GM12874 (cell line): ENCODE measurements around the gene SKAP2.

Source experiments
- CTCF ChIP-seq: IDR thresholded peaks from 2 replicates; pipeline ENCODE4 v1.5.1; 2011; ENCODE audit warnings: low read depth, mild to moderate bottlenecking, control low read depth, low read length, moderate library complexity; ENCODE audit not compliant: insufficient read depth

SKAP2 gene

DNA sequence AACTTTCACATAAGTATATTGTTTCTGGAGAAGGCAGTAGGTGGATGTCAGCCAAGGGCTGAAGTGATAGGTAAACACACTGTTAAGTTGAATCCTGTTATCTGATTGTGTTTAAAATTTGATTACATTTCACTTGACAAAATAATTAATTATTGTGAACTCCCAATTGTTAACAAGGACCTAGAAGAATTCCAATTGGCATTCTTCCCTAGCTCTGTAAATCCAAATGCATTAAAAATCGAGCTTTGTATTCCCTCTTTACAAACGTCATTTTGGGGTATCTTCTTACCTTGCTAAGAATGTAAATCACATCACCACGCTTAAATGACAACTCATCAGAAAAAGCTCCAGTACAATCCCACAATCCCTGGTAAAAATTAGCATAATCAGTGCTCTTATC, 179.9 kb downstream of the SKAP2 start:
- TF ChIP-seq CTCF, result no peak

- TF ChIP-seq CTCF, result no peak
Observed at GRCh38 chr7:26683277-26683676, 181.1 kb downstream of the SKAP2 start.

- TF ChIP-seq CTCF, result peak; percentile 46; the same call in 1 of the 2 replicates
Observed at GRCh38 chr7:26681819-26682418, 182.5 kb downstream of the SKAP2 start.

DNA sequence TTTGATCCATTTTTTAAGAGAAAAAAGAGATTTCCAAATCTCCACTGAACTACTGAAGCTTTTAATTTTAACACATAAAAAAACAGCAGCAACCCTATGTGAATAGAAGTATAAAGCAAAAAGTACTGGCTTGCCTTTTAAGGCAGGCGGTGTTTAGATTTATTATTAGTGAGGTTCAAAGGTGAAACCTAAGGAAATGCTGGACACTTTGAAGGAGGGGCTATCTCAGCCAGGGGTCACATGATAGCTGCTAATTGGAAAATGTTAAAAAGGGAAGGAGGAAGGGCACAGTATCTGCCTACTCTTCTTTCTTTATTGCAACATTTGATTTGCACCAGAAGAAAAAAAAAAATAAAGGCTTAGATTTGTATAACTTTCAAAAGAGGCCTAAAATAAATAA, 183.8 kb downstream of the SKAP2 start:
- no peak for TF ChIP-seq CTCF

DNA sequence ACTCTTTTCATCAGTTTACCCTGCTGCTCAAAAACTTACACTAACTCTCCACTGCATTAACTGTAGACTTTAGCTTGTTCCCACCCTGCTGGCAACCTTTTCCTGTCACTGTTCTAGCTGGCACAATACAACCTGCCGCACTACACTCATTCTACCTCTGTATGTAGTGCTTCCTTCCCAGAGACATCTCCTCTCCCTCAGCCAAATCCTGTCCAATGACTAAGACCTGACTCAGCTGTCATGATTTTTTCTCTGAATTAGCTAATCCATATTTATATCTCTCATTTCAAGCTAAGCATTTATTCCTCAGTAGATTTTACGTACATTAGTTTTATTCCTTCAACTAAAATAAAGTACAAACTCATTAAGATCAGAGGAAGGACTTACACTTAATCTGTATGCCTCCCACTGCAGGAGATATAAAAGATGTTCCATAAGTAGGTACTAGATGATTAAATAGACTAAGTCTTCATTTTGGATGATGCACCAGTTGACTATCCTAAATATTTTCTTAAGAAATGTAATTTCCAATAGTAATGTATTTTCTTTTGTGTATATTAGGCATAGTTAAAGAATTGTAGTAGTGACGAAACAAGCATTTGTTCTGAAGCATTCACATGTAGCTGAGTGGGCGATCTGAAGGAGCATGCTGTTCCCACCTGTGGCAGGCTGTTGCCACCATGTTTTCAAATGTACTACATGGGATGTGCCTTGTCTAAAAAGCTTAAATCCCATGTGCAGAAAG, 189.1 kb downstream of the SKAP2 start:
- no peak for TF ChIP-seq CTCF

- TF ChIP-seq CTCF, result no peak
Observed at GRCh38 chr7:26673858-26674257, 190.5 kb downstream of the SKAP2 start.

DNA sequence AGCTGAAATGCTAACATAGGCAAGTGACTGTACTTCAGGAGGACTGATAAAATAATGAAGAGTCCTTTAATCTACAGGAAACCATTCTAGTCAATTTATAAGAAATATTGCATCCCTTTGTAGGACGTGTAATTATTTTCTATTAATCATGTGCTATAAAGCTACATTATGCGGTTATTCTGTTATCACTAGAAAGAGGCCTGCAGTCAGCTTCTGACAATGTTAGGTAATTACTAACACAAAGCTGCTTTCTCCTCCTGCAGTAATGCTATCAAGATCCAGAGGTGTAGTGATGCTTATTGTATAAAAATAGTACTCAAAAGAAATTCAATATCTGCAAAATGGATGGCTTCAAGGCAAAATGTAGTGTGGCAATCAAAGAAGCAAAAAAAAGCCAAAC, 191.1 kb downstream of the SKAP2 start:
- no peak for TF ChIP-seq CTCF
